Testis (tissue), 5 donors: ENCODE data around the gene ENTR1. TPM values are rescaled to one million over a fixed set of nuclear protein-coding genes. Genes with fewer than 3 reads are reported as not detected.

Source experiments
- DNase-seq: peaks from one replicate; pipeline ENCODE4 v3.0.0-alpha.2; 2019
- H3K27ac ChIP-seq, 2 donors: fragments of 200-600 bp; sonication (generic); one replicate each; pipeline ENCODE4 v1.5.1; 2019
- H3K27me3 ChIP-seq: fragments of 200-600 bp; sonication (generic); one replicate; pipeline ENCODE4 v1.5.1; 2019
- H3K36me3 ChIP-seq: fragments of 200-600 bp; sonication (generic); one replicate; pipeline ENCODE4 v1.5.1; 2017; ENCODE audit warnings: low read depth; ENCODE audit errors: missing control alignments
- H3K4me1 ChIP-seq: fragments of 200-600 bp; sonication (generic); one replicate; pipeline ENCODE4 v1.5.1; 2019
- H3K4me3 ChIP-seq, 2 donors: fragments of 200-600 bp; sonication (generic); one replicate each; pipeline ENCODE4 v1.5.1; 2017 to 2019
- H3K9me3 ChIP-seq: fragments of 200-600 bp; sonication (generic); one replicate; pipeline ENCODE4 v1.5.1; 2017
- POLR2A ChIP-seq: fragments of 450-650 bp; IDR thresholded peaks from one replicate; pipeline ENCODE4 v1.6.1; 2017; ENCODE audit warnings: antibody characterized with exemption, mild to moderate bottlenecking, moderate library complexity
- WGBS, 2 donors: methylation state at CpG; one replicate each; pipeline ENCODE4 v1.1.5; 2018; 5-methylcytosine and 5-hydroxymethylcytosine counted together
- intact Hi-C: fragments of 100-400 bp; cut with DNase I; formaldehyde crosslinking; loops from one replicate; pipeline ENCODE4 v1.15.1; 2023; ENCODE audit warnings: low total_unique reads
- long read RNA-seq, 2 donors: transcript quantifications; one replicate each; lab custom pipeline, GENCODE V29; 2026
- polyA plus RNA-seq: library from polyadenylated mRNA; stranded (reverse); fragments of 350-450 nt; fragmentation: Illumina TruSeq; extraction: RNeasy Lipid Tissue Mini Kit (QIAGEN cat#74804); gene quantifications from one replicate; pipeline ENCODE4 v1.2.3, GENCODE V29; 2014; ENCODE audit warnings: low read depth, low replicate concordance; ENCODE audit not compliant: insufficient read depth
- total RNA-seq, 2 donors: library from RNA; depleted of rRNA; stranded (reverse); fragments of >200 nt; gene quantifications; one replicate each; pipeline ENCODE4 v1.2.3, GENCODE V29; 2016
- TF ChIP-seq, protein P1 (sequence below), 3 experiments: fragments of 450-650 bp in 2 of 3; fragments of 200-600 bp in 1 of 3; sonication (generic) in 1 of 3; IDR thresholded peaks; one replicate each; pipeline ENCODE4 v1.5.1; 2016 to 2019; ENCODE audit warnings: antibody characterized with exemption in 3 of 3, mild to moderate bottlenecking in 2 of 3, moderate library complexity in 1 of 3

ENTR1 gene, protein sequence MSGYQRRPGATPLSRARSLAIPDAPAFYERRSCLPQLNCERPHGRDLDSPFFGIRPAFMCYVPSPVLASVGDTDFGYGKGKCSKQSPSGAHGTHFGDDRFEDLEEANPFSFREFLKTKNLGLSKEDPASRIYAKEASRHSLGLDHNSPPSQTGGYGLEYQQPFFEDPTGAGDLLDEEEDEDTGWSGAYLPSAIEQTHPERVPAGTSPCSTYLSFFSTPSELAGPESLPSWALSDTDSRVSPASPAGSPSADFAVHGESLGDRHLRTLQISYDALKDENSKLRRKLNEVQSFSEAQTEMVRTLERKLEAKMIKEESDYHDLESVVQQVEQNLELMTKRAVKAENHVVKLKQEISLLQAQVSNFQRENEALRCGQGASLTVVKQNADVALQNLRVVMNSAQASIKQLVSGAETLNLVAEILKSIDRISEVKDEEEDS
- 10 to 100 TPM; 61.7 to 64.3 TPM for total RNA-seq
- 69.1 TPM for polyA plus RNA-seq
- long read RNA-seq, donor 1, partial matches to known transcripts = 0 of 7 reads
- long read RNA-seq, donor 1, other reads (novel, unspliced or antisense) = 0 of 7 reads
- long read RNA-seq, donor 2, partial matches to known transcripts = 0 of 4 reads
- long read RNA-seq, donor 2, other reads (novel, unspliced or antisense) = 0 of 4 reads

DNA sequence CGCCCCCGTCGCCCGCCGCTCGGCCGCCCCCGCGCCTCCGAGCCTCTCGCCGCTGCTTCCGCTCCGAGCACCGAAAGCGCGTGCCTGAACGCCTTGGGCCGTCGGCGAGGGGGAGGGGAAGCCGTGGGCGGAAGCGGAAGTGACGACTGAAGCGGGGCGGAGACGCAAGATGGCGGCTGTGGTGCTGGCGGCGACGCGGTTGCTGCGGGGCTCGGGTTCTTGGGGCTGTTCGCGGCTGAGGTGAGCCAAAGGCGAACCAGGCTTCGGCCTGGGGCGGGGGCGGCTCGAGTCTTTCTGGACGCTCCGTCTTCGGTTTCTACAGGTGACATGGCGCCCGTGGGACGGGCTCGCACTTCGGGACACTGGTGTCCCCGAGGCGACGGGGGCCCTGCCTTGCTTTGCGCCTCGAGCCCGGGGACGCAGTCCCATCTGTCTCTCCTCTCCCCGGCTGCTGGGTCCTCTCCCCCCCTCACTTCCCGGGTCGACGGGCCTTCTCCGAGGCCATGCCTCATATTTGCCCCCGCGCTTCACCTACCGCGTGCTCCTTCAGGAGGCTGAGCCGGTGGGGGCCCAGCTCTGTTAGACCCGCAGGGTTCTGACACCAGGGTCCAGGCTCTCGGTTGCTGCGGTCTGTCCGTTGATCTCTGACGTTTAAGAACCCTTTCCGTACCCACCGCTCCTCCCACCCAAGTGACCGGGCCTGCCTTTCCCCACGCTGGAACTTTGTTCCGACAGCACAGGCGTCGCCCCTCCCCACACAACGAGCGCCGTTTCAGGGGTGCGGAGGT is at the start of gene ENTR1, which contains the start of gene PMPCA:
Gene ENTR1, minus strand, starts transcription at position 115 of the 788 bp plus-strand sequence. CDS start 217 bp downstream, outside the sequence.
Gene PMPCA, plus strand, starts transcription at position 159 of the 788 bp plus-strand sequence. Its CDS starts 11 bp downstream, at position 170.
- no peaks in the 10 kb centered on the region for H3K27me3 ChIP-seq
- intact Hi-C loops = no loop called here
- peak within 1 kb of the TSS; percentile 78 to 85 for H3K27ac ChIP-seq
- H3K9me3 ChIP-seq = no peaks in the 10 kb centered on the region
- no peaks in the 10 kb centered on the region for H3K36me3 ChIP-seq
- peak within 1 kb of the TSS; percentile 90 to 99 for H3K4me3 ChIP-seq
- TF ChIP-seq POLR2A = peak; percentile 32
- TF ChIP-seq, protein P1, sequence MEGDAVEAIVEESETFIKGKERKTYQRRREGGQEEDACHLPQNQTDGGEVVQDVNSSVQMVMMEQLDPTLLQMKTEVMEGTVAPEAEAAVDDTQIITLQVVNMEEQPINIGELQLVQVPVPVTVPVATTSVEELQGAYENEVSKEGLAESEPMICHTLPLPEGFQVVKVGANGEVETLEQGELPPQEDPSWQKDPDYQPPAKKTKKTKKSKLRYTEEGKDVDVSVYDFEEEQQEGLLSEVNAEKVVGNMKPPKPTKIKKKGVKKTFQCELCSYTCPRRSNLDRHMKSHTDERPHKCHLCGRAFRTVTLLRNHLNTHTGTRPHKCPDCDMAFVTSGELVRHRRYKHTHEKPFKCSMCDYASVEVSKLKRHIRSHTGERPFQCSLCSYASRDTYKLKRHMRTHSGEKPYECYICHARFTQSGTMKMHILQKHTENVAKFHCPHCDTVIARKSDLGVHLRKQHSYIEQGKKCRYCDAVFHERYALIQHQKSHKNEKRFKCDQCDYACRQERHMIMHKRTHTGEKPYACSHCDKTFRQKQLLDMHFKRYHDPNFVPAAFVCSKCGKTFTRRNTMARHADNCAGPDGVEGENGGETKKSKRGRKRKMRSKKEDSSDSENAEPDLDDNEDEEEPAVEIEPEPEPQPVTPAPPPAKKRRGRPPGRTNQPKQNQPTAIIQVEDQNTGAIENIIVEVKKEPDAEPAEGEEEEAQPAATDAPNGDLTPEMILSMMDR (IDR thresholded peaks at IDR 0.05) = no peak
- peak; percentile 94 for DNase-seq
- WGBS, 2 donors = 0% methylated on average over 11 to 83 of the region's 83 CpGs
- peaks cover 15% of the 10 kb centered on the region for H3K4me1 ChIP-seq

GRCh38 chr9:136459425-136459824 is 49.0 kb upstream of the ENTR1 start:
- peaks cover 7% of the 10 kb centered on the region for H3K36me3 ChIP-seq
- H3K9me3 ChIP-seq = no peaks in the 10 kb centered on the region
- no peaks in the 10 kb centered on the region for H3K27me3 ChIP-seq
- TF ChIP-seq, protein P1 (IDR thresholded peaks at IDR 0.05) = no peak
- TF ChIP-seq POLR2A = no peak
- WGBS, 2 donors = 92 to 96% methylated on average over 28 of the region's 28 CpGs
- intact Hi-C loops = no loop called here
- H3K27ac ChIP-seq = no peak overlapping the region
- DNase-seq = no peak
- no peaks in the 10 kb centered on the region for H3K4me1 ChIP-seq
- H3K4me3 ChIP-seq = no peak overlapping the region

DNA sequence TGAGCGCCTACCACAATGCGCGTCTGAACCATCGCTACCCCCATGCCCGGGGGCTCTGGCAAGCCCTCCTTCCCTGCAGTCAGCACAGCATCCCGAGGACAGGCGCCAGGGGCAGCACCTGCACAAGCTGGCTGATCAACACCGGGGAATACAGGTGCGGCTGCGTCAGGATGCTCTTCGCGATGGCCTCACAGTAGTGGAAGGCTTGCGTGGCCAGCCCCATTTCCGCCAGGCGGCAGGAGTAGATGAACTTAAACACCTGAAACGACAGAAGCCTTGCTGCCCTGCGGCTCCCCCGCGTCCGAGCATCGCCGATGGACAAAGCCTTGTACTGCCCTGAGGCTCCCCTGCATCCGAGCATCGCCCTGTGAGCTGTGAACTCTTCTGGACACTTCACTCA is 46.9 kb upstream of the ENTR1 start:
- Histone ChIP-seq H3K4me3 (no peak overlapping the region), H3K36me3 (peaks cover 7% of the 10 kb centered on the region), H3K4me1 (no peaks in the 10 kb centered on the region), H3K27ac (no peak overlapping the region), H3K9me3 (no peaks in the 10 kb centered on the region), H3K27me3 (no peaks in the 10 kb centered on the region)
- 93 to 95% methylated on average over 21 to 24 of the region's 24 CpGs for WGBS, 2 donors
- DNase-seq = no peak
- intact Hi-C loops = no loop called here
- TF ChIP-seq, protein P1 (IDR thresholded peaks at IDR 0.05) = no peak
- TF ChIP-seq POLR2A = no peak

- no peaks in the 10 kb centered on the region for H3K4me1 ChIP-seq
- DNase-seq = no peak
- no peaks in the 10 kb centered on the region for H3K27me3 ChIP-seq
- no peak overlapping the region for H3K4me3 ChIP-seq
- peaks cover 7% of the 10 kb centered on the region for H3K36me3 ChIP-seq
- intact Hi-C loops = no loop called here
- WGBS, 2 donors = 82 to 88% methylated on average over 9 of the region's 9 CpGs
- no peaks in the 10 kb centered on the region for H3K9me3 ChIP-seq
- no peak for TF ChIP-seq POLR2A
- TF ChIP-seq, protein P1 (IDR thresholded peaks at IDR 0.05) = no peak
- no peak overlapping the region for H3K27ac ChIP-seq
Observed at GRCh38 chr9:136456258-136456657, 45.8 kb upstream of the ENTR1 start.
